ENCODE data around the gene EXOC3L4.

DNA sequence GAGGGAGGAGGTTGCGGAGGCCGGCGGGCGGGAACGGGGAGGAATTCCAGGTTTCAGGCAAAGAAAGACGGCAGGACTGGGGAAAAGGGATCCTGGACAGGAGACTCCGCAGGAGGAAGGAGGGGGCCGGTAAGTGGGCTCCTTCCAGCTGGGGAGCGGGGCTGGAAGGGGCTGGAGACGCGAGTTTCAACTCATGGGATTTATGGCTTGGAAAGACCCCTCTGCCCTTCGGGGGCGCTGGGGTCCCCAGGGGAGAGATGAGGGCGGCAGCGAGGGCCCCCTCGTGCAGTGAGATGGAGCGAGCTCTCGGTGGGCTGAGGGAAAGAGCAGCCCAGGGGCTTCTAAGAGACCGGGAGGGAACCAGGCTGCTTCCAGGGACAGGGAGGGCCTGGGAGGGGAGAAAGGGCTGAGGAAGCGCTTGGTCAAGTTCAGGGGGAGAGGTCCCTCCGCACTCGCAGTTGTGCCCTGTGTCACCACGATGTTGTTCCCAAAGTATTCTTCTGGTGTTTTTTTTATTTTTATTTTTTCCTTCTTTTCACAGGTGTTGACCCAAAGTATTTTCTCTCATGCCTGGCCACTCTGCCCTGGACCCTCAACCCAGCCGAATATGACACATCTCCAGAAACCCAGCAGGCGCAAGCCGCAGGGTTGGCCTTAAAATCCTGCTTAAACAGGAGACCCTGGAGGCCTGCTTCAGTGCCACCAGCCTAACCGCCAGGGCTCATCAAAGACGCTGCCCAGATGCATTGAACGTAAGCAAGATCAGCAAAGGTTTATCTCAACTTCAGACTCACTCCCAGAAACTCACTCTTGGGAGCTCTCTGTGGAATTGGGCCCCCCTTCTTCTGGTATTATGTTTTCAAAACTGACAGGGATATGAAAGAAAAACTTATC lies 44.9 kb downstream of the EXOC3L4 start:
- TF ChIP-seq, protein P1, sequence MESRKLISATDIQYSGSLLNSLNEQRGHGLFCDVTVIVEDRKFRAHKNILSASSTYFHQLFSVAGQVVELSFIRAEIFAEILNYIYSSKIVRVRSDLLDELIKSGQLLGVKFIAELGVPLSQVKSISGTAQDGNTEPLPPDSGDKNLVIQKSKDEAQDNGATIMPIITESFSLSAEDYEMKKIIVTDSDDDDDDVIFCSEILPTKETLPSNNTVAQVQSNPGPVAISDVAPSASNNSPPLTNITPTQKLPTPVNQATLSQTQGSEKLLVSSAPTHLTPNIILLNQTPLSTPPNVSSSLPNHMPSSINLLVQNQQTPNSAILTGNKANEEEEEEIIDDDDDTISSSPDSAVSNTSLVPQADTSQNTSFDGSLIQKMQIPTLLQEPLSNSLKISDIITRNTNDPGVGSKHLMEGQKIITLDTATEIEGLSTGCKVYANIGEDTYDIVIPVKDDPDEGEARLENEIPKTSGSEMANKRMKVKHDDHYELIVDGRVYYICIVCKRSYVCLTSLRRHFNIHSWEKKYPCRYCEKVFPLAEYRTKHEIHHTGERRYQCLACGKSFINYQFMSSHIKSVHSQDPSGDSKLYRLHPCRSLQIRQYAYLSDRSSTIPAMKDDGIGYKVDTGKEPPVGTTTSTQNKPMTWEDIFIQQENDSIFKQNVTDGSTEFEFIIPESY (IDR thresholded peaks at IDR 0.05): no peak
- TF ChIP-seq EGR1 (IDR thresholded peaks at IDR 0.05; ENCODE audit: low read depth in 2 of 2): no peak
- TF ChIP-seq, protein P2, sequence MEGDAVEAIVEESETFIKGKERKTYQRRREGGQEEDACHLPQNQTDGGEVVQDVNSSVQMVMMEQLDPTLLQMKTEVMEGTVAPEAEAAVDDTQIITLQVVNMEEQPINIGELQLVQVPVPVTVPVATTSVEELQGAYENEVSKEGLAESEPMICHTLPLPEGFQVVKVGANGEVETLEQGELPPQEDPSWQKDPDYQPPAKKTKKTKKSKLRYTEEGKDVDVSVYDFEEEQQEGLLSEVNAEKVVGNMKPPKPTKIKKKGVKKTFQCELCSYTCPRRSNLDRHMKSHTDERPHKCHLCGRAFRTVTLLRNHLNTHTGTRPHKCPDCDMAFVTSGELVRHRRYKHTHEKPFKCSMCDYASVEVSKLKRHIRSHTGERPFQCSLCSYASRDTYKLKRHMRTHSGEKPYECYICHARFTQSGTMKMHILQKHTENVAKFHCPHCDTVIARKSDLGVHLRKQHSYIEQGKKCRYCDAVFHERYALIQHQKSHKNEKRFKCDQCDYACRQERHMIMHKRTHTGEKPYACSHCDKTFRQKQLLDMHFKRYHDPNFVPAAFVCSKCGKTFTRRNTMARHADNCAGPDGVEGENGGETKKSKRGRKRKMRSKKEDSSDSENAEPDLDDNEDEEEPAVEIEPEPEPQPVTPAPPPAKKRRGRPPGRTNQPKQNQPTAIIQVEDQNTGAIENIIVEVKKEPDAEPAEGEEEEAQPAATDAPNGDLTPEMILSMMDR (IDR thresholded peaks at IDR 0.05; ENCODE audit: low read depth, low read length, missing input control): no peak

Data from liver (tissue), 3 donors.